Prostate gland (tissue), 2 donors: ENCODE data around the gene DHX38.

ENCODE experiments used
- CTCF ChIP-seq, 4 experiments: fragments of 200-600 bp in 2 of 4; fragments of 450-650 bp in 2 of 4; sonication (generic) in 2 of 4; IDR thresholded peaks; 1 replicate in 3 of 4; 2 replicates in 1 of 4; pipeline ENCODE4 v1.5.1; 2016 to 2019; ENCODE audit warnings: antibody characterized with exemption in 4 of 4, mild to moderate bottlenecking in 2 of 4, moderate library complexity in 2 of 4
- POLR2A ChIP-seq: fragments of 450-650 bp; IDR thresholded peaks from one replicate; pipeline ENCODE4 v1.6.1; 2016; ENCODE audit warnings: antibody characterized with exemption, mild to moderate bottlenecking

- TF ChIP-seq CTCF (IDR thresholded peaks at IDR 0.05): no peak
- no peak for TF ChIP-seq POLR2A
Observed at GRCh38 chr16:72098936-72099335, 5.3 kb downstream of the DHX38 start.
